ENCODE measurements around the gene MTMR3.

The MTMR3 gene

DNA sequence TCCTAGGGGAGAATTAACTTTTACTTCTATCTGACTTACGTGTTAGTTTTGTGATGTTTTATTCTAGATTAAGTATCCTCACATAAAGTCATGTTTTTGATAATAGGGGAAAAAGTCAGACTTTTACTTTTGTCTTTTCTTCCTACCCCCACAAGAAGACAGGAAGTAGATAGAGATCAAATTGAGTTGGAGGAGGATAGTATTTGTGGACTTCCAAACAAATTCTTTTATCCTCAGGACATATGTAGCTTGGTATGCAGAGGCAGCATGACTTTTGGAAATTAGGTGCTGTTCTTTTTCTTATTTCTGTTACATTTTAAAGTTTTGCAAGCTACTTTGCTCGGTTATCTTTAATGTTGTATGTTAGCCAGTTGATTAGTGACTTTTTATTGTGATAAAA, 61.4 kb downstream of the MTMR3 start:
- Histone ChIP-seq H3K27me3 (ENCODE audit: low read depth) (no peaks in the 10 kb centered on the region), H3K4me3 (no peak overlapping the region), H3K36me3 (replicated peaks) (no peaks in the 10 kb centered on the region), H3K9me3 (no peaks in the 10 kb centered on the region), H3K4me1 (peaks cover 42% of the 10 kb centered on the region)
- in situ Hi-C loops (cut with MboI; ENCODE audit: low sequenced_read_pairs), result no loop called here
- DNase-seq (ENCODE audit: low spot score in 2 of 2), result no peak

DNA sequence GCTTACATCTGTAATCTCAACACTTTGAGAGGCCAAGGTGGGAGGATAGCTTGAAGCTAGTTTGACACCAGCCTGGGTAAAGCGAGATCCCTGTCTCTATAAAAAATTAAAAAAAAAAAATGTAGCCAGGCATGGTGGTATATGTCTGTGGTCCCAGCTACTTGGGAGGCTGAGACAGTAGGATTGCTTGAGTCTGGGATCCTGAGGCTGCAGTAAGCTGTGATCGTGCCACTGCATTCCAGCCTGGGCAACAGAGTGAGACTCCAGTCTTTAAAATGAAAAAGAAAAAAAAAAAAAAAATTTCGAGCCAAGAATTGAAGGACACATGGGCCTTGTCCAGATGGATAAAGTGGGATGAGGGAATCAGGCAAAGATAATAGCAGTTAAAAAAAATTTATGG, 62.5 kb downstream of the MTMR3 start:
- no peak overlapping the region for H3K4me3 ChIP-seq
- no peaks in the 10 kb centered on the region for H3K9me3 ChIP-seq
- H3K4me1 ChIP-seq, result peaks cover 51% of the 10 kb centered on the region
- no peaks in the 10 kb centered on the region for H3K36me3 ChIP-seq (replicated peaks)
- in situ Hi-C loops (cut with MboI; ENCODE audit: low sequenced_read_pairs), result no loop called here
- DNase-seq (ENCODE audit: low spot score in 2 of 2), result no peak
- H3K27me3 ChIP-seq (ENCODE audit: low read depth), result no peaks in the 10 kb centered on the region

DNA sequence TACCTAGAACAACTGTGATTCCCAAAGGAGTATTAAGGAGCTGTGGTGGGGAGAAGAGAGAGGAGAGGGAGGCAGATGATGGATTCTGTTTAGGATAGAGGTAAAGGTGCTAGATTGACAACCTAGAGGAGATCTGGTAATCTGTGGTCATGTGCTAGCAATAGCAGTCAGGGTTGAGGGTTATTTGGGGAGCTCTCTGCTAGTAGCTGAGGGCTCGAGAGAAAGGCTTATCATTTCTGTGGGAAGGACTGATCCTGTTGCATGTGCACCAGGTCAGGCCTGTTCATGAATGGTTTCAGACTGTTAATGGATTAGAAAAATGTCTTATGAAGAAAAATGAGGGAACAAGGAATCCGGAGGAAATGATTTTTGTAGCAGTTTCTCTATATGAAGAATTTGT, 63.2 kb downstream of the MTMR3 start:
- H3K4me3 ChIP-seq, result no peak overlapping the region
- H3K4me1 ChIP-seq, result peaks cover 58% of the 10 kb centered on the region
- no peaks in the 10 kb centered on the region for H3K27me3 ChIP-seq (ENCODE audit: low read depth)
- no peak for DNase-seq (ENCODE audit: low spot score in 2 of 2)
- H3K36me3 ChIP-seq (replicated peaks), result no peaks in the 10 kb centered on the region
- no peaks in the 10 kb centered on the region for H3K9me3 ChIP-seq
- in situ Hi-C loops (cut with MboI; ENCODE audit: low sequenced_read_pairs), result no loop called here

DNA sequence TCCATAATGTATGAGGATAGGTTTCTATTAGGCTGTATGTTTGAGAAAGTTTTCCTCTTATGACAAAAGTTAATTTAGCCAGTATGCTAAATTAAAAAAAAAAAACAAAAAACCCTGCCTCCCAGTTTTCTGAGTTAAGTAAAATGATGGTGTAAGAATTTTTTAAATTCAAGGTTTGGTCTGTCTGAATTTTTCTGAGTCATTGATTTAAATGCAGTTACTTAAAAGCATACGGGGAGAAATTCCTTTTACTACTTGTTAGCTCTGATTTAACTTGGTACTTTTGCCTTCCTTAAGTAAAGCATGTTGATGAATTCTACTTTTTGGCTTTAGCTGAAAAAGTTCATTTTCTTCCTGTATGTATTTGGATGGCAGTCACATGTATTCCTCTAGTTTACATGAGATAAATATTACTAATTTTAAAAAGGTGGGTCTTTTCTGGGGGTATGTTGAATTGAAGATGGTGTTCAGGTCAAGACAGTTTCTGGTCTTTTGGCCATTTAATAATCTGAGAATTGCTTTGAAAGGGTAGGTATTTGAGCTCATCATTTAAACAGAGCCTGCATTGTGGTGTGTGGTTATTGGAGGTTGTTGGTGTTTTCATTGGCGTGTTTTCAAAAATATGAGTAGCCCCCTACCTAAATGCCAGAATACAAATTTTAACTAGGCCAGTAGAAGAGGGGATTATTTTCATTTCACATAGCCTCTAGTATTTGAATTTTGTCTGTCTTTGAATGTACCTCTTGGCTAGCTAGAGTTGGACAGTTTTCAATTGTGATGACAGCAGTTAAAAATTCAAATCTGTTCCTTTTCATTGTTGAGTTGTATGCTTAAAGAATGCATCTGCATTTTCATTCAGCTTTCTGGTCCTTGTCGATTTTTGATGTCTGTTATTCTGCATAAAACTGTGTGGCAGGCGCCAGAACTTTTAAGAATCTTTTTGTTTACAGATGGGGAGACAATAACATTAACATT, 64.7 kb downstream of the MTMR3 start:
- Histone ChIP-seq H3K36me3 (replicated peaks) (no peaks in the 10 kb centered on the region), H3K4me1 (peaks cover 73% of the 10 kb centered on the region), H3K9me3 (no peaks in the 10 kb centered on the region), H3K27me3 (ENCODE audit: low read depth) (no peaks in the 10 kb centered on the region), H3K4me3 (no peak overlapping the region)
- DNase-seq (ENCODE audit: low spot score in 2 of 2), result peak in 1 of 2 experiments; percentile 85
- in situ Hi-C loops (cut with MboI; ENCODE audit: low sequenced_read_pairs), result no loop called here

DNA sequence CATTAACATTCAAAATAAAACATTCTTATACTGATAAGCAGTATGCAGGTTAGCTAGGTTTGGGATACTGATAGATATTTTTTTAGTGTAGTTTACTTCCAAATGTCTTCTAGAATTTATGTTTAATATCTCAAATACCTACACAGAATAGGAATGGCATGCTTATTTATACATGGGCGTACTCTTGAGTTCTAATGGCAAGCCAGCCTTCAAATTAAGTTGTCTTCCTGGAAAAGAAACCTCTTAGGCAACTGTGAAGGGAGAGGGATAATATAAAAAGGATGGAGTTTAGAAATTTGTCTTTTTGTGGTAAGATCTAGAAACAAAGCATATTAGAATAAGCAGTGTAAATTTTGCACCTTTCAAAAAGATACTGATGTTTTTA, 65.4 kb downstream of the MTMR3 start:
- in situ Hi-C loops (cut with MboI; ENCODE audit: low sequenced_read_pairs), result no loop called here
- Histone ChIP-seq H3K9me3 (no peaks in the 10 kb centered on the region), H3K4me1 (peaks cover 78% of the 10 kb centered on the region), H3K27me3 (ENCODE audit: low read depth) (no peaks in the 10 kb centered on the region), H3K36me3 (replicated peaks) (no peaks in the 10 kb centered on the region), H3K4me3 (no peak overlapping the region)
- peak in 1 of 2 experiments; percentile 34 for DNase-seq (ENCODE audit: low spot score in 2 of 2)

DNA sequence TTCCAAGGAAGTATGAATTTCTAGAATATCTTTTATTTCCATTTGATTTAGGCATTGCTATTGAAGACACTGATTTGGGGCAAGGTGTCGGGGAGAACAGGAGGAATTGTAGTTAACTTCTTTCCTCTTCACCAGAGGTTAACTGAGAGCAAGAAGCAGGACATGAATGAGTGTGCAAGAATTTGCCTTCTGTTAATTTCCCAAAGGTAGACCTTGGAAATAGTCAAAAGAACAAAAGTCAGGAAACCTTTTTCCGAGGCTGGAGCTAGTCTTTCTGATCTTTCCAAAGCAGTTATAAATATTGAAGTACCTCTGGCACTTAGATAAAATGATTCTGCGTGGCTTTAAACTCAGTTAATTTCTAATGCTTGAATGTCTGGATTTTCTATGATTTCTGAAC, 66.9 kb downstream of the MTMR3 start:
- H3K4me3 ChIP-seq, result no peak overlapping the region
- no peaks in the 10 kb centered on the region for H3K36me3 ChIP-seq (replicated peaks)
- peaks cover 70% of the 10 kb centered on the region for H3K4me1 ChIP-seq
- in situ Hi-C loops (cut with MboI; ENCODE audit: low sequenced_read_pairs), result no loop called here
- H3K9me3 ChIP-seq, result no peaks in the 10 kb centered on the region
- no peaks in the 10 kb centered on the region for H3K27me3 ChIP-seq (ENCODE audit: low read depth)
- no peak for DNase-seq (ENCODE audit: low spot score in 2 of 2)

DNA sequence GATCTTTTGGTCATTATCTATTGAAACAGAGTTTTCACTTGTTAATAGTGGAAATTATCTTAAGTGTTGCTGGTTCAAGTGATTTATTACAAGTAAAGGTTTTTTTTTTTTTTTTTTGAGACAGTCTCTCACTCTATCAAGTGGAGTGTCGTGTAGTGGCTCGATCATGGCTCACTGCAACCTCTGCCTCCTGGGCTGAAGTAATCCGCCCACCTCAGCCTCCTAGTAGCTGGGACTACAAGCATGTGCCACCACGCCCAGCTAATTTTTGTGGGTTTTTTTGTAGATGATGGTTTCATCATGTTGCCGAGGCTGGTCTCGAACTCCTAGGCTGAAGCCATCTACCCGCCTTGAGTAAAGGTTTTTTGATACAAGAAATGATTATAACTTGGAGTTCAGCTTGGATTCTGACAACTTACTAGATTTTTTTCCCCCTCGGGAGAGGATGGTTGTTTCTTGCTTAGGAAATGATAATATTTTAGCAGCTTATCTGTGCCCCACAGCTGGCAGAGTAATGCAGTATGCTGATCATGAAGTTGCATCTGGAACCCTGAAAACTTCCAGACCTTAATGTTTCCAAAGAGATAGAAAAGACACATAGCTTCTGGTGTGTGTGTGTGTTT, 68.9 kb downstream of the MTMR3 start:
- H3K4me1 ChIP-seq, result peaks cover 60% of the 10 kb centered on the region

DNA sequence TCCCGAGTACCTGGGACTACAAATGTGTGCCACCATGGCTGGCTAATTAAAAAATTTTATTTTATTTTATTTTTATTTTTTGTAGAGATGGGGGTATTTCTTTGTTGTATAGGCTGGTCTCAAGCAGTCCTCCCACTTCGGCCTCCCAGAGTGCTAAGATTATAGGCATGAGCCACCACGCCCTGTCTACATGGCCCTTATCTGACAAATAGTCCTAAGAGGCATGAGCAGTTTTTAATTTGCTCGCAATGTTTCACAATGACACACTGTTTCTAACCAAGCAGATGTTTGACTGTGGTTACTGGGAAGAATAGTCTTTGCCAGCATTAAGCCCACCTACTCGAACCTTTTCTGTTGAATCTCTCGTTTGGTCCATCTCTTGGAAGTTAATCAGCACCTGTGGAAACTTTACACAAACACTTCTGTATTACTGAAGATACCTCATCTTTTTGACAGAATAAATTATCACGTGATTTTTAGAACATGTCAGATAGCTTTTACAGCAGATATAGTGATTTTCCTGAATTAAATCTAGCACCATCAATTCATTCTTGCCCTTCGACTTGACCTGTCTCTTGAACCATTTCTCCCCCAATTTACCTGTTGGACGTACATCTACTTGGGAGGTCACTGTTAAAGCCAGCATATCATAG, 71.4 kb downstream of the MTMR3 start:
- Histone ChIP-seq H3K27me3 (ENCODE audit: low read depth) (no peaks in the 10 kb centered on the region), H3K36me3 (replicated peaks) (no peaks in the 10 kb centered on the region), H3K9me3 (no peaks in the 10 kb centered on the region), H3K4me3 (no peak overlapping the region), H3K4me1 (peaks cover 42% of the 10 kb centered on the region)
- no peak for DNase-seq (ENCODE audit: low spot score in 2 of 2)
- in situ Hi-C loops (cut with MboI; ENCODE audit: low sequenced_read_pairs), result no loop called here

More for the DNA sequence above, 68.9 kb downstream of the MTMR3 start:
- in situ Hi-C loops (cut with MboI; ENCODE audit: low sequenced_read_pairs), result no loop called here
- Histone ChIP-seq H3K36me3 (replicated peaks) (no peaks in the 10 kb centered on the region), H3K9me3 (no peaks in the 10 kb centered on the region), H3K4me3 (no peak overlapping the region), H3K27me3 (ENCODE audit: low read depth) (no peaks in the 10 kb centered on the region)
- peak in 1 of 2 experiments; percentile 47 for DNase-seq (ENCODE audit: low spot score in 2 of 2)

DNA sequence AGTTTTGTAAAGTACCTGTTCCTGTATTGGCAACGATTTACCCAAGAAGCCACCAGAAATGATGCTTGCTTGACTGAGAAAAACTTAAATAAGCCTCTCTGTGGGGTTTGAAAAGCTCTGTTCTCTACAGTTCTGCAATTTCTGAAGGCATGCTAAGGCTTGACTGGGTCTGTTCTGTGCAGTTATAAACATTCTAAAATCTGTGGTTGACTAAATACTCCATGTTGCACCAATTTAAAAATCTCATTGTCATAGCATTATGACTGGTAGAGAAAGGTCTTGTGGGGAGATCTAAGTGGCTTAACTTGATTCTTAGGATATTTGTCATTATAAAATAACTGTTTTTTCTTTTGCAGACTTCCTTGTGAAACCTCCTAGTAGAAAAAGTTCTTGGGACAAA, 73.7 kb downstream of the MTMR3 start:
- in situ Hi-C loops (cut with MboI; ENCODE audit: low sequenced_read_pairs), result no loop called here
- DNase-seq (ENCODE audit: low spot score in 2 of 2), result no peak
- Histone ChIP-seq H3K4me3 (no peak overlapping the region), H3K9me3 (no peaks in the 10 kb centered on the region), H3K4me1 (peaks cover 20% of the 10 kb centered on the region), H3K36me3 (replicated peaks) (no peaks in the 10 kb centered on the region), H3K27me3 (ENCODE audit: low read depth) (no peaks in the 10 kb centered on the region)

DNA sequence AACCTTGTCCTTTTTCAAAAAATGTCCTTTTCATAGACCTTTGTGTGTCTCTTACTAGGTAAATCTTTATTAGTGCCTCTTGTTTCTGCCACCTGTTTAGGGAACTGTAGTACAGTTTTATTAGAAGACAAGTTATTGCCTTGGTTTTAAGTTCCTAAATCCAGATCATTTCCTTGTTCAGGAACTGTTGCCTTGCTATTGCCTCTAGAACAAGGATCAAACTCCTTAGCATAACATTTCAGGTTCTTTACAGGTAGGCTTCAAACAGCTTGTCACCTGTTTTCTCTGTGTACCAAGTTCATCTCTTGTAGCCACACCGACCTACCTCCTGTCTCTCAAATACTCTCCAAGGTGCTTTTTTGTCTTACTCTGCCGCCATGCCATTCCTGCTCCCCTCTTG, 75.2 kb downstream of the MTMR3 start:
- peaks cover 5% of the 10 kb centered on the region for H3K4me1 ChIP-seq
- no peak for DNase-seq (ENCODE audit: low spot score in 2 of 2)
- H3K36me3 ChIP-seq (replicated peaks), result no peaks in the 10 kb centered on the region
- H3K9me3 ChIP-seq, result no peaks in the 10 kb centered on the region
- in situ Hi-C loops (cut with MboI; ENCODE audit: low sequenced_read_pairs), result no loop called here
- no peak overlapping the region for H3K4me3 ChIP-seq
- H3K27me3 ChIP-seq (ENCODE audit: low read depth), result no peaks in the 10 kb centered on the region

DNA sequence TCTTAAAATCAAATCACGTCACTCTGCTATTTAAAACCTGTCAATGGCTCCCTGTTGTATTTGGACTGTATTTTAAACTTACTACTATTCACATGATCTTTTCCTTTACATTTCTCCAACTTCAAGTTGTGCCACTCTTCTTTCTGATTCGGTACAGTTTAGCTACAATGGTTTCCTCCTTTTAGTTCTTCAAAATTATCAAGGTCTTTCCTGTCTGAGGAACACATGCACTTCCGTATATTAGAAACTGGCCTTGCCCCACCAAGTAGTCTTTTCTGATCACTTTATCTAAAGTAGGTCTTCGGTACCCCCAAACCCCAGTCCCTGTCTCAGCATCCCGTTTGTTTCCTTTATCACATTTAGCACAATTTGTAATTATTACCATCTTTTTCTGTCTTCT, 81.8 kb downstream of the MTMR3 start:
- Histone ChIP-seq H3K36me3 (replicated peaks) (no peaks in the 10 kb centered on the region), H3K4me3 (no peak overlapping the region), H3K4me1 (no peaks in the 10 kb centered on the region; the same call in none of the 2 replicates), H3K9me3 (no peaks in the 10 kb centered on the region), H3K27me3 (ENCODE audit: low read depth) (no peaks in the 10 kb centered on the region)
- DNase-seq (ENCODE audit: low spot score in 2 of 2), result no peak
- in situ Hi-C loops (cut with MboI; ENCODE audit: low sequenced_read_pairs), result no loop called here

DNA sequence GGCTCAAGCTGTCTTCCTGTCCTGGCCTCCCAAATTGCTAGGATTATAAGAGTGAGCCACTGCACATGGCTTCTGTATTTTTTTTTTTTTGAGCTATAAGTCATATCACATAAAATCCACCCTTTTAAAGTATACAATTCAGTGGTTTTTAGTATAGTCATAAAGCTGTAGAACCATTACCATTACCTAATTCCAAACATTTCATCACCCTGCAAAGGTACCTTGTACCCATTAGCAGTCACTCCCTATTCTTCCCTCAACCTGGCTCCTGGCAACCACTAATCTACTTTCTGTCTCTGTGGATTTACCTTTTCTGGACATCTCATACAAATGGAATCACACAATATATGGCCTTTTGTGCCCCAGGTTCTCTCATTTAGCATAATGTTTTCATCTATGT, 84.5 kb downstream of the MTMR3 start:
- in situ Hi-C loops (cut with MboI; ENCODE audit: low sequenced_read_pairs), result no loop called here
- no peak for DNase-seq (ENCODE audit: low spot score in 2 of 2)
- H3K27me3 ChIP-seq (ENCODE audit: low read depth), result no peaks in the 10 kb centered on the region
- no peaks in the 10 kb centered on the region for H3K36me3 ChIP-seq (replicated peaks)
- H3K4me3 ChIP-seq, result no peak overlapping the region
- H3K9me3 ChIP-seq, result no peaks in the 10 kb centered on the region
- H3K4me1 ChIP-seq, result no peaks in the 10 kb centered on the region; the same call in 1 of the 2 replicates

DNA sequence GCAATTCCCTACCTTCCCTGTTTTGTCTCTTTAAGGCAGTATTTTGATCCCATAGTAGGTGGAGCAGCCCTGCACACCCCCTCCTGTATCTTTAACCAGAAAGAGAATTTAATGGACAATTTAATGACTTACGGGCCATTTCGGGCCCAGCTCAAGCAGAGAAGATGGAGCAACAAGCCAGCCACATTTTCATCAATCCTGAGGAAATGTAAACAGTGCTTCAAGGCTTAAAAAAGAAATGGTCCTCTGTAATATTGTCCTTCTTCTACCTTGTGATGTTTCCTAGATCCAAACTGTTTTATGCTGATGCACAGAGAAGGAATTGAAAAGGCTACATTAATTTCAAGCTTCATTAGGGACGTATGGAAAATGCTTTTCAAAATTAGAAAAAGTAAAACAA, 88.6 kb downstream of the MTMR3 start:
- in situ Hi-C loops (cut with MboI; ENCODE audit: low sequenced_read_pairs), result no loop called here
- Histone ChIP-seq H3K9me3 (no peaks in the 10 kb centered on the region), H3K27me3 (ENCODE audit: low read depth) (no peaks in the 10 kb centered on the region), H3K4me3 (no peak overlapping the region), H3K4me1 (peaks cover 4% of the 10 kb centered on the region; the same call in 1 of the 2 replicates), H3K36me3 (replicated peaks) (no peaks in the 10 kb centered on the region)
- DNase-seq (ENCODE audit: low spot score in 2 of 2), result no peak

DNA sequence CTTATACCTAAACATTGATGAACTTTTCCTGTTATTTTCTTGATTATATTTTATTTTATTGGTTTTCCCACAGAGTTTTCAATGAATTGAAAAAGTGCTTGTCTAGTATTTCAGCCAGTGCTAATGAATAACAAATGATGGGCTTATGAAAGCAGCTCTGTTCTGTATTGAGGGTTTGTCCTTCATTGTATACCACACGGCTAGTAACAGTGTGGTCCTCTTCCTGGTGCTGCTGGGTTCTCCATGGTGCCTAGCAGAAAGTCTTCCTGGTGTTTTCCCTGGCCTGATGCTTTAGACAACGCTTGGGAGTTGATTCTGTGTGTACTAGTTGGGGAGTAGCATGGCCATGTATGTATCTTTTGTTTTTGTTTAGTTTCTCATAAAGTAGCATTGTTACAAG, 89.1 kb downstream of the MTMR3 start:
- no peaks in the 10 kb centered on the region for H3K9me3 ChIP-seq
- no peaks in the 10 kb centered on the region for H3K27me3 ChIP-seq (ENCODE audit: low read depth)
- peaks cover 4% of the 10 kb centered on the region; the same call in 1 of the 2 replicates for H3K4me1 ChIP-seq
- H3K4me3 ChIP-seq, result no peak overlapping the region
- no peak for DNase-seq (ENCODE audit: low spot score in 2 of 2)
- in situ Hi-C loops (cut with MboI; ENCODE audit: low sequenced_read_pairs), result no loop called here
- H3K36me3 ChIP-seq (replicated peaks), result no peaks in the 10 kb centered on the region
